Stimulated activated naive B cell treated with anti-CD40 and anti-IgM and Interleukin-4, amounts not matched to agents 10 μg/mL and 1 μg/mL and 100 μg/mL, for 72 hours (primary cell): Measurements from ENCODE around the gene MRTFA.

Experiments used
- ATAC-seq, 2 donors: fragments of 150-1000 bp; cut with Tn5 transposase; replicated peaks; 2 replicates each; pipeline ENCODE4 v1.10.0; 2021; ENCODE audit warnings: moderate library complexity in 1 of 2
- DNase-seq: peaks from one replicate; pipeline ENCODE4 v3.0.0; 2021
- H3K27ac Mint-ChIP-seq: one replicate; pipeline ENCODE4 v1.8.0; 2022; ENCODE audit warnings: mild to moderate bottlenecking, mixed read lengths
- H3K27me3 Mint-ChIP-seq, 2 donors: one replicate each; pipeline ENCODE4 v1.8.0; 2022; ENCODE audit warnings: mixed read lengths in 2 of 2
- H3K36me3 Mint-ChIP-seq, 2 donors: one replicate each; pipeline ENCODE4 v1.8.0; 2022; ENCODE audit warnings: mixed read lengths in 2 of 2, mild to moderate bottlenecking in 1 of 2
- H3K4me1 Mint-ChIP-seq, 2 donors: one replicate each; pipeline ENCODE4 v1.8.0; 2022; ENCODE audit warnings: mixed read lengths in 2 of 2, mild to moderate bottlenecking in 1 of 2
- H3K4me3 Mint-ChIP-seq, 2 donors: one replicate each; pipeline ENCODE4 v1.8.0; 2022; ENCODE audit warnings: mild to moderate bottlenecking in 2 of 2, mixed read lengths in 2 of 2, moderate library complexity in 1 of 2
- H3K9me3 Mint-ChIP-seq, 2 donors: one replicate each; pipeline ENCODE4 v1.8.0; 2022; ENCODE audit warnings: mixed read lengths in 2 of 2, mild to moderate bottlenecking in 1 of 2

Gene MRTFA

GRCh38 chr22:40450616-40451015, 185.9 kb downstream of the MRTFA start:
- Mint-ChIP-seq H3K27ac (no peak overlapping the region), H3K27me3 (no peaks in the 10 kb centered on the region), H3K4me3 (no peak overlapping the region), H3K36me3 (peaks cover 43 to 51% of the 10 kb centered on the region in 2 donors), H3K4me1 (peaks cover 40 to 77% of the 10 kb centered on the region in 2 donors), H3K9me3 (no peaks in the 10 kb centered on the region)
- no peak for ATAC-seq
- DNase-seq: no peak

- Mint-ChIP-seq H3K4me1 (peaks cover 43 to 77% of the 10 kb centered on the region in 2 donors), H3K27me3 (no peaks in the 10 kb centered on the region), H3K36me3 (peaks cover 42 to 53% of the 10 kb centered on the region in 2 donors), H3K4me3 (no peak overlapping the region), H3K9me3 (no peaks in the 10 kb centered on the region), H3K27ac (no peak overlapping the region)
- DNase-seq (no peak), ATAC-seq (no peak)
Observed at GRCh38 chr22:40449676-40450035, 186.9 kb downstream of the MRTFA start.

- H3K36me3 Mint-ChIP-seq: peaks cover 36 to 51% of the 10 kb centered on the region in 2 donors
- DNase-seq: no peak
- ATAC-seq: no peak
- peaks cover 0 to 3% of the 10 kb centered on the region in 2 donors for H3K9me3 Mint-ChIP-seq
- H3K27me3 Mint-ChIP-seq: no peaks in the 10 kb centered on the region
- peaks cover 44 to 87% of the 10 kb centered on the region in 2 donors for H3K4me1 Mint-ChIP-seq
- peak overlapping the region; percentile 48 for H3K27ac Mint-ChIP-seq
- H3K4me3 Mint-ChIP-seq: no peak overlapping the region
Observed at GRCh38 chr22:40446203-40446602, 190.3 kb downstream of the MRTFA start.

- ATAC-seq (no peak), DNase-seq (no peak)
- Mint-ChIP-seq H3K4me3 (no peak overlapping the region), H3K27me3 (no peaks in the 10 kb centered on the region), H3K9me3 (peaks cover 0 to 3% of the 10 kb centered on the region in 2 donors), H3K27ac (peak overlapping the region; percentile 48), H3K4me1 (peaks cover 49 to 92% of the 10 kb centered on the region in 2 donors), H3K36me3 (peaks cover 36 to 60% of the 10 kb centered on the region in 2 donors)
Observed at GRCh38 chr22:40444178-40444831, 192.2 kb downstream of the MRTFA start.

GRCh38 chr22:40443732-40444131, 192.8 kb downstream of the MRTFA start:
- ATAC-seq (peak; percentile 56 to 65), DNase-seq (no peak)
- Mint-ChIP-seq H3K27me3 (no peaks in the 10 kb centered on the region), H3K4me1 (peaks cover 49 to 92% of the 10 kb centered on the region in 2 donors), H3K4me3 (no peak overlapping the region), H3K27ac (no peak overlapping the region), H3K36me3 (peaks cover 36 to 57% of the 10 kb centered on the region in 2 donors), H3K9me3 (peaks cover 0 to 3% of the 10 kb centered on the region in 2 donors)

- no peak overlapping the region for H3K27ac Mint-ChIP-seq
- H3K27me3 Mint-ChIP-seq: no peaks in the 10 kb centered on the region
- no peak for ATAC-seq
- no peak for DNase-seq
- peaks cover 56 to 92% of the 10 kb centered on the region in 2 donors for H3K4me1 Mint-ChIP-seq
- H3K36me3 Mint-ChIP-seq: peaks cover 33 to 47% of the 10 kb centered on the region in 2 donors
- peaks cover 0 to 3% of the 10 kb centered on the region in 2 donors for H3K9me3 Mint-ChIP-seq
- no peak overlapping the region for H3K4me3 Mint-ChIP-seq
Observed at GRCh38 chr22:40441761-40442390, 194.6 kb downstream of the MRTFA start.

GRCh38 chr22:40436505-40437431, 199.8 kb downstream of the MRTFA start:
- Mint-ChIP-seq H3K9me3 (no peaks in the 10 kb centered on the region), H3K36me3 (peaks cover 18 to 35% of the 10 kb centered on the region in 2 donors), H3K27me3 (no peaks in the 10 kb centered on the region), H3K27ac (peak overlapping the region; percentile 95), H3K4me1 (peaks cover 64 to 98% of the 10 kb centered on the region in 2 donors), H3K4me3 (peak overlapping the region; percentile 69 to 76)
- DNase-seq: peak; percentile 80
- peak; percentile 87 to 90 for ATAC-seq

GRCh38 chr22:40434745-40435144, 201.8 kb downstream of the MRTFA start:
- DNase-seq (no peak), ATAC-seq (no peak)
- Mint-ChIP-seq H3K27ac (peak overlapping the region; percentile 95), H3K9me3 (no peaks in the 10 kb centered on the region), H3K36me3 (peaks cover 27 to 39% of the 10 kb centered on the region in 2 donors), H3K27me3 (no peaks in the 10 kb centered on the region), H3K4me1 (peaks cover 57 to 89% of the 10 kb centered on the region in 2 donors), H3K4me3 (peak overlapping the region; percentile 69 to 76)

- peaks cover 59 to 89% of the 10 kb centered on the region in 2 donors for H3K4me1 Mint-ChIP-seq
- DNase-seq: no peak
- peak overlapping the region in 1 of 2 donors; percentile 76 for H3K4me3 Mint-ChIP-seq
- no peaks in the 10 kb centered on the region for H3K27me3 Mint-ChIP-seq
- no peaks in the 10 kb centered on the region for H3K9me3 Mint-ChIP-seq
- H3K36me3 Mint-ChIP-seq: peaks cover 31 to 42% of the 10 kb centered on the region in 2 donors
- peak overlapping the region; percentile 95 for H3K27ac Mint-ChIP-seq
- no peak for ATAC-seq
Observed at GRCh38 chr22:40434106-40434505, 202.4 kb downstream of the MRTFA start.

GRCh38 chr22:40433416-40434090, 203.0 kb downstream of the MRTFA start:
- Mint-ChIP-seq H3K27me3 (no peaks in the 10 kb centered on the region), H3K4me3 (no peak overlapping the region)

GRCh38 chr22:40432625-40433024, 203.9 kb downstream of the MRTFA start:
- no peak for ATAC-seq
- Mint-ChIP-seq H3K36me3 (peaks cover 41 to 53% of the 10 kb centered on the region in 2 donors), H3K4me3 (no peak overlapping the region), H3K27ac (peak overlapping the region; percentile 67), H3K9me3 (no peaks in the 10 kb centered on the region), H3K4me1 (peaks cover 54 to 80% of the 10 kb centered on the region in 2 donors), H3K27me3 (no peaks in the 10 kb centered on the region)
- DNase-seq: no peak

More at GRCh38 chr22:40433416-40434090, 203.0 kb downstream of the MRTFA start:
- DNase-seq: no peak
- Mint-ChIP-seq H3K4me1 (peaks cover 62 to 89% of the 10 kb centered on the region in 2 donors), H3K9me3 (no peaks in the 10 kb centered on the region), H3K27ac (no peak overlapping the region), H3K36me3 (peaks cover 36 to 48% of the 10 kb centered on the region in 2 donors)
- no peak for ATAC-seq

- Mint-ChIP-seq H3K9me3 (no peaks in the 10 kb centered on the region), H3K36me3 (peaks cover 41 to 58% of the 10 kb centered on the region in 2 donors), H3K27ac (peak overlapping the region; percentile 67), H3K4me3 (no peak overlapping the region), H3K4me1 (peaks cover 49 to 78% of the 10 kb centered on the region in 2 donors), H3K27me3 (no peaks in the 10 kb centered on the region)
- ATAC-seq (no peak), DNase-seq (no peak)
Observed at GRCh38 chr22:40432157-40432556, 204.4 kb downstream of the MRTFA start.

- ATAC-seq: no peak
- Mint-ChIP-seq H3K4me1 (peaks cover 45 to 78% of the 10 kb centered on the region in 2 donors), H3K27ac (no peak overlapping the region), H3K27me3 (no peaks in the 10 kb centered on the region), H3K36me3 (peaks cover 51 to 69% of the 10 kb centered on the region in 2 donors), H3K4me3 (no peak overlapping the region), H3K9me3 (no peaks in the 10 kb centered on the region)
- no peak for DNase-seq
Observed at GRCh38 chr22:40430991-40431390, 205.5 kb downstream of the MRTFA start.

GRCh38 chr22:40429481-40429880, 207.0 kb downstream of the MRTFA start:
- DNase-seq (no peak), ATAC-seq (no peak)
- Mint-ChIP-seq H3K36me3 (peaks cover 56 to 75% of the 10 kb centered on the region in 2 donors), H3K4me3 (no peak overlapping the region), H3K9me3 (no peaks in the 10 kb centered on the region), H3K27me3 (no peaks in the 10 kb centered on the region), H3K27ac (peak overlapping the region; percentile 72), H3K4me1 (peaks cover 38 to 70% of the 10 kb centered on the region in 2 donors)
